Neural cell (in vitro differentiated cells): ENCODE results near the gene RCAN3. TPM values are rescaled to one million over a fixed set of nuclear protein-coding genes. Genes with fewer than 3 reads are reported as not detected.
"Not testable (repeated sequence)": the region's sequence is repeated elsewhere in the genome, so short reads cannot be mapped to it uniquely, and the experiment has no call there.

Experiments
- H2AFZ ChIP-seq: fragments of 200-600, 300-800 bp; sonication (generic), shearing (Covaris generic); 2 replicates; pipeline ENCODE4 v1.6.0; 2014; ENCODE audit warnings: low read depth, mild to moderate bottlenecking, antibody characterized with exemption, low read length, moderate library complexity
- H3F3A ChIP-seq: fragments of 200-600 bp; shearing (Covaris generic); 2 replicates; pipeline ENCODE4 v1.6.1; 2016; ENCODE audit warnings: mild to moderate bottlenecking, moderate library complexity, mixed read lengths, antibody characterized with exemption, low read length; ENCODE audit not compliant: insufficient read depth, poor library complexity, severe bottlenecking
- H3K27ac ChIP-seq: fragments of 200-600, 300-800 bp; sonication (generic), shearing (Covaris generic); 2 replicates; pipeline ENCODE4 v1.5.1; 2014; ENCODE audit warnings: mild to moderate bottlenecking, low read length, moderate library complexity
- H3K27me3 ChIP-seq: fragments of 300-800, 200-600 bp; sonication (generic), shearing (Covaris generic); 2 replicates; pipeline ENCODE4 v1.6.0; 2014; ENCODE audit warnings: mild to moderate bottlenecking, low read depth, low read length, moderate library complexity; ENCODE audit not compliant: insufficient read depth
- H3K36me3 ChIP-seq: fragments of 300-800, 200-600 bp; sonication (generic), shearing (Covaris generic); 2 replicates; pipeline ENCODE4 v1.5.1; 2014; ENCODE audit warnings: mild to moderate bottlenecking, antibody characterized with exemption, low read length, moderate library complexity; ENCODE audit not compliant: insufficient read depth
- H3K4me2 ChIP-seq: fragments of 300-800, 200-600 bp; sonication (generic), shearing (Covaris generic); 2 replicates; pipeline ENCODE4 v1.6.0; 2014; ENCODE audit warnings: mild to moderate bottlenecking, low read length
- H3K4me3 ChIP-seq: fragments of 300-800, 200-600 bp; sonication (generic), shearing (Covaris generic); 2 replicates; pipeline ENCODE4 v1.5.1; 2014; ENCODE audit warnings: mild to moderate bottlenecking, low read length, moderate library complexity
- H3K79me2 ChIP-seq: fragments of 200-600 bp; shearing (Covaris generic); replicated peaks from 2 replicates; pipeline ENCODE4 v1.6.0; 2014; ENCODE audit warnings: mild to moderate bottlenecking, low read length, moderate library complexity; ENCODE audit not compliant: insufficient read depth
- H3K9ac ChIP-seq: fragments of 300-800, 200-600 bp; sonication (generic), shearing (Covaris generic); 2 replicates; pipeline ENCODE4 v1.6.1; 2016; ENCODE audit warnings: mild to moderate bottlenecking, low read length, mixed read lengths
- H3K9me2 ChIP-seq: fragments of 200-600 bp; shearing (Covaris generic); 2 replicates; pipeline ENCODE4 v1.6.1; 2016; ENCODE audit warnings: mild to moderate bottlenecking, low read length, mixed read lengths; ENCODE audit not compliant: insufficient read depth
- H3K9me3 ChIP-seq: fragments of 200-600, 300-800 bp; sonication (generic), shearing (Covaris generic); 2 replicates; pipeline ENCODE4 v1.6.1; 2016; ENCODE audit warnings: mild to moderate bottlenecking, mixed run types, low read length, moderate library complexity, mixed read lengths
- H4K20me1 ChIP-seq: fragments of 200-600 bp; shearing (Covaris generic); 2 replicates; pipeline ENCODE4 v1.6.1; 2016; ENCODE audit warnings: mild to moderate bottlenecking, mixed run types; ENCODE audit not compliant: insufficient read depth
- CTCF ChIP-seq: fragments of 450-650 bp; IDR thresholded peaks from 2 replicates; pipeline ENCODE4 v1.5.1; 2014; ENCODE audit warnings: antibody characterized with exemption, mild to moderate bottlenecking, moderate library complexity; ENCODE audit not compliant: poor library complexity, severe bottlenecking
- EP300 ChIP-seq: fragments of 450-650 bp; conservative IDR thresholded peaks from 2 replicates; pipeline ENCODE4 v1.6.1; 2014; ENCODE audit warnings: antibody characterized with exemption, mild to moderate bottlenecking, moderate library complexity; ENCODE audit not compliant: poor library complexity, severe bottlenecking
- EZH2 ChIP-seq: fragments of 200-600, 300-800 bp; shearing (Covaris generic), sonication (generic); IDR thresholded peaks from 2 replicates; pipeline ENCODE4 v1.6.1; 2014; ENCODE audit warnings: antibody characterized with exemption, low read length, borderline replicate concordance, mild to moderate bottlenecking; ENCODE audit not compliant: insufficient read depth, poor library complexity, severe bottlenecking
- MXI1 ChIP-seq: fragments of 450-650 bp; conservative IDR thresholded peaks from 2 replicates; pipeline ENCODE4 v1.6.1; 2014; ENCODE audit warnings: antibody characterized with exemption, mild to moderate bottlenecking; ENCODE audit not compliant: poor library complexity, severe bottlenecking
- POLR2AphosphoS5 ChIP-seq: IDR thresholded peaks from 2 replicates; pipeline ENCODE4 v1.6.1; 2012
- RAD21 ChIP-seq: fragments of 450-650 bp; conservative IDR thresholded peaks from 2 replicates; pipeline ENCODE4 v1.6.1; 2014; ENCODE audit warnings: antibody characterized with exemption, mild to moderate bottlenecking, moderate library complexity
- REST ChIP-seq: IDR thresholded peaks from 2 replicates; pipeline ENCODE4 v1.6.1; 2012; ENCODE audit warnings: borderline replicate concordance
- SMC3 ChIP-seq: fragments of 450-650 bp; conservative IDR thresholded peaks from 2 replicates; pipeline ENCODE4 v1.6.1; 2014; ENCODE audit warnings: antibody characterized with exemption, mild to moderate bottlenecking, moderate library complexity; ENCODE audit not compliant: poor library complexity
- TAF1 ChIP-seq: IDR thresholded peaks from 2 replicates; pipeline ENCODE4 v1.6.1; 2012; ENCODE audit warnings: low read depth
- polyA plus RNA-seq: library from polyadenylated mRNA; depleted of rRNA; stranded (reverse); fragments of >200 nt; gene quantifications from 2 replicates; pipeline ENCODE4 v1.2.3, GENCODE V29; 2014

RCAN3 gene
- polyA plus RNA-seq, 1 donor from 2014 or later = 31.4 TPM

DNA sequence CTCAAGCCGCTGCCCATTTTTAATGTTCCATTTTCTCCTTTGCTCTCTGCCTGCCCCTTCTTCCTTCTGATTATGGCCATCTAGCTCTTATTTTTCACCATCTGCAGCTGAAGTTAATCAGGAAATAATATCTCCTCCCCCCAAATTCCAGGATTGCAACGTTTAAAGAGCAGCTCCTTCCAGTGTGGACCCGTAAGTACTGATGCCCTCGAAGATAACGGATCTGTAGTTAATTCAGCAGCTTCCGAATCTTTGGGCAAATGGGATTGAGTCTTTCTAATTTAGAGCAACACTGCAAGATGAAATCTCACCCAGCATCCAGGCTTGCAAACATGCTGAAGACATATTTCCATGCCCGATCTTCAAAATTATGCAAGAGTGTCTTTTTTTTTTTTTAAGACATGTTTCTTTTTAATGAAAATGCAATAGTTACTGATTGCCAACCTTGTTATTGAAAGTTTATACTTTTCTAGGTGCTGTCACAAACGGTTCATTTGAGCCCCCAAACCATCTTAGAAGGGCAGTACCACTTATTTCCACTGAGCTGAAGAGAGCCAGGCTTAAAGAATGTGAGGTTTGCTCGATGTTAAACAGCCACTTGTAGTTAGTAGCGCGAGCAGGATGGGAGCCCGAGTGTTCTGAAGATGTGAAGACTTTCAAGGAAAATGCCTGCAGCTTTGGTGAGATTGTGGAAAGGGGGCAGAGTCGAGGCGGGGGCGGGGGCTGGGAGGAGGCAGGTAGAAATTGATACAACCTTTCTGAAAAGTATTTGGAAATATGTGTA, 10.9 kb upstream of the RCAN3 start:
- Histone ChIP-seq H3K79me2 (no peaks in the 10 kb centered on the region), H4K20me1 (no peaks in the 10 kb centered on the region), H3K4me2 (no peak overlapping the region), H3K27ac (no peak overlapping the region), H3K9ac (no peak overlapping the region), H2AFZ (no peak overlapping the region), H3F3A (no peaks in the 10 kb centered on the region), H3K9me3 (no peaks in the 10 kb centered on the region), H3K9me2 (no peaks in the 10 kb centered on the region), H3K27me3 (no peaks in the 10 kb centered on the region), H3K36me3 (no peaks in the 10 kb centered on the region), H3K4me3 (no peak overlapping the region)
- TF ChIP-seq POLR2AphosphoS5 (no peak), EZH2 (no peak), REST (no peak), EP300 (no peak), CTCF (no peak), RAD21 (no peak), SMC3 (no peak), MXI1 (no peak), TAF1 (no peak)

DNA sequence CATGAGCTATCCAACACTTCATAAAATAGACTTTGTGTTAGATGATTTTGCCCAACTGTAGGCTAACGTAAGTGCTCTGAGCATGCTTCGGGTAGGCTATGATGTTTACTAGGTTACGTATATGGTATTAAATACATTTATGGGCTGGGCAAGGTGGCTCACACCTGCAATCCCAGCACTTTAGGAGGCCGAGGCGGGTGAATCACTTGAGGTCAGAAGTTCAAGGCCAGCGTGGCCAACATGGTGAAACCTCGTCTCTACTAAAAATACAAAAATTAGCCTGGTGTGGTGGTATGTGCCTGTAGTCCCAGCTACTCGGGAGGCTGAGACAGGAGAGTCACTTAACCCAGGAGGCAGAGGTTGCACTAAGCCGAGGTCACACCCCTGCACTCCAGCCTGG, 9.7 kb upstream of the RCAN3 start:
- not testable (repeated sequence) for H3K27ac ChIP-seq, H3K9me3 ChIP-seq, H4K20me1 ChIP-seq, H3K4me2 ChIP-seq, H3K9ac ChIP-seq, H3K9me2 ChIP-seq, H3K4me3 ChIP-seq, H3K27me3 ChIP-seq, H2AFZ ChIP-seq, H3K79me2 ChIP-seq, H3K36me3 ChIP-seq, H3F3A ChIP-seq

- Histone ChIP-seq H3F3A (no peaks in the 10 kb centered on the region), H3K79me2 (no peaks in the 10 kb centered on the region), H3K27ac (no peak overlapping the region), H3K4me3 (no peak overlapping the region), H3K9me2 (no peaks in the 10 kb centered on the region), H2AFZ (no peak overlapping the region), H3K4me2 (no peak overlapping the region), H3K36me3 (no peaks in the 10 kb centered on the region), H3K9me3 (no peaks in the 10 kb centered on the region), H4K20me1 (no peaks in the 10 kb centered on the region), H3K27me3 (no peaks in the 10 kb centered on the region), H3K9ac (no peak overlapping the region)
- no peak for TF ChIP-seq CTCF
- no peak for TF ChIP-seq EP300
- TF ChIP-seq POLR2AphosphoS5 = no peak
- TF ChIP-seq TAF1 = no peak
- TF ChIP-seq EZH2 = no peak
- TF ChIP-seq MXI1 = no peak
- no peak for TF ChIP-seq RAD21
- no peak for TF ChIP-seq REST
- TF ChIP-seq SMC3 = no peak
Observed at GRCh38 chr1:24493785-24494184, 8.9 kb upstream of the RCAN3 start.
